Keratinocyte (primary cell): ENCODE results near the gene SNX3. TPM values are rescaled to one million over a fixed set of nuclear protein-coding genes. Genes with fewer than 3 reads are reported as not detected.

Source experiments
- DNase-seq: peaks from one replicate; pipeline ENCODE4 v3.0.0-alpha.2; 2011; ENCODE audit warnings: low read depth, missing footprints, low spot score
- FAIRE-seq: peaks from 2 replicates; lab custom pipeline; 2011; peaks lifted over from hg19 to GRCh38; lab: Jason Lieb, UNC
- H2AFZ ChIP-seq: 2 replicates; pipeline ENCODE4 v1.6.0; 2012; ENCODE audit warnings: low read length, control low read depth, inconsistent platforms; ENCODE audit not compliant: control insufficient read depth
- H3K27ac ChIP-seq: 2 replicates; pipeline ENCODE4 v1.5.1; 2011; ENCODE audit warnings: low read length; ENCODE audit not compliant: control insufficient read depth, insufficient read depth
- H3K27me3 ChIP-seq: 3 replicates; pipeline ENCODE4 v1.6.0; 2011; ENCODE audit warnings: low read length; ENCODE audit not compliant: control insufficient read depth, insufficient read depth; ENCODE audit errors: extremely low read depth
- H3K36me3 ChIP-seq, 2 experiments: 2 replicates in 1 of 2; 3 replicates in 1 of 2; pipeline ENCODE4 v1.5.1; 2011; ENCODE audit warnings: low read length in 2 of 2, mild to moderate bottlenecking in 1 of 2; ENCODE audit not compliant: control insufficient read depth in 2 of 2, insufficient read depth in 2 of 2; ENCODE audit errors: extremely low read depth in 1 of 2
- H3K4me1 ChIP-seq: 3 replicates; pipeline ENCODE4 v1.5.1; 2011; ENCODE audit warnings: low read length; ENCODE audit not compliant: control insufficient read depth, insufficient read depth; ENCODE audit errors: extremely low read depth
- H3K4me2 ChIP-seq: 3 replicates; pipeline ENCODE4 v1.6.0; 2011; ENCODE audit warnings: low read depth, low read length; ENCODE audit not compliant: control insufficient read depth, insufficient read depth; ENCODE audit errors: extremely low read depth
- H3K4me3 ChIP-seq, 3 experiments: fragments of 200-600 bp in 1 of 3; sonication (generic) in 1 of 3; 2 replicates in 2 of 3; 3 replicates in 1 of 3; pipeline ENCODE4 v1.5.1; 2011 to 2016; ENCODE audit warnings: low read length in 3 of 3, mild to moderate bottlenecking in 3 of 3, control low read depth in 2 of 3, inconsistent platforms in 1 of 3, low read depth in 1 of 3, mixed read lengths in 1 of 3, mixed run types in 1 of 3, moderate library complexity in 1 of 3; ENCODE audit not compliant: control insufficient read depth in 2 of 3, insufficient read depth in 2 of 3; ENCODE audit errors: extremely low read depth in 1 of 3
- H3K79me2 ChIP-seq: 2 replicates; pipeline ENCODE4 v1.6.0; 2012; ENCODE audit warnings: low read length; ENCODE audit not compliant: control insufficient read depth, insufficient read depth
- H3K9ac ChIP-seq: 3 replicates; pipeline ENCODE4 v1.6.0; 2011; ENCODE audit warnings: low read length; ENCODE audit not compliant: control insufficient read depth, insufficient read depth; ENCODE audit errors: extremely low read depth
- H3K9me1 ChIP-seq: 3 replicates; pipeline ENCODE4 v1.6.0; 2011; ENCODE audit warnings: low read length; ENCODE audit not compliant: control insufficient read depth, insufficient read depth; ENCODE audit errors: extremely low read depth
- H3K9me3 ChIP-seq: 2 replicates; pipeline ENCODE4 v1.5.1; 2012; ENCODE audit warnings: low read depth, low read length; ENCODE audit not compliant: control insufficient read depth
- H4K20me1 ChIP-seq: 3 replicates; pipeline ENCODE4 v1.6.0; 2011; ENCODE audit warnings: low read length; ENCODE audit not compliant: control insufficient read depth, insufficient read depth; ENCODE audit errors: extremely low read depth
- CTCF ChIP-seq, 3 experiments: IDR thresholded peaks in 1 of 3; conservative IDR thresholded peaks in 1 of 3; optimal IDR thresholded peaks in 1 of 3; 2 replicates in 2 of 3; 3 replicates in 1 of 3; pipeline versions ENCODE3 to v1.5.1; 2011; ENCODE audit warnings: low read length in 3 of 3, mild to moderate bottlenecking in 3 of 3, moderate library complexity in 2 of 3, control low read depth in 1 of 3, inconsistent platforms in 1 of 3; ENCODE audit not compliant: insufficient read depth in 2 of 3; ENCODE audit errors: extremely low read depth in 1 of 3
- EZH2 ChIP-seq: IDR thresholded peaks from one replicate; pipeline ENCODE4 v1.6.1; 2012; ENCODE audit warnings: inconsistent platforms, mild to moderate bottlenecking, low read length, moderate library complexity
- dilution Hi-C: fragments of 300-500 bp; cut with MboI; formaldehyde crosslinking; loops from one replicate; pipeline ENCODE4 v1.7.0; 2020; ENCODE audit warnings: low sequenced_read_pairs; ENCODE audit not compliant: extremely low pct_ligation_motif_present
- polyA plus RNA-seq, 5 experiments: library from polyadenylated mRNA; depleted of rRNA in 3 of 5; stranded (reverse) in 3 of 5; stranded (forward) in 1 of 5; unstranded in 1 of 5; fragments of >200 nt; gene quantifications; 1 replicate in 1 of 5; 2 replicates in 3 of 5; 3 replicates in 1 of 5; pipeline versions ENCODE4 v1.2.1 to v1.2.3, GENCODE V29; 2011 to 2012; ENCODE audit warnings: missing spikeins in 2 of 5, low read depth in 1 of 5, low replicate concordance in 1 of 5

The SNX3 gene
- polyA plus RNA-seq, 1 donor (not counting 4 experiments of a cell fraction or from before 2014, with no cell fraction given), result 460 TPM

DNA sequence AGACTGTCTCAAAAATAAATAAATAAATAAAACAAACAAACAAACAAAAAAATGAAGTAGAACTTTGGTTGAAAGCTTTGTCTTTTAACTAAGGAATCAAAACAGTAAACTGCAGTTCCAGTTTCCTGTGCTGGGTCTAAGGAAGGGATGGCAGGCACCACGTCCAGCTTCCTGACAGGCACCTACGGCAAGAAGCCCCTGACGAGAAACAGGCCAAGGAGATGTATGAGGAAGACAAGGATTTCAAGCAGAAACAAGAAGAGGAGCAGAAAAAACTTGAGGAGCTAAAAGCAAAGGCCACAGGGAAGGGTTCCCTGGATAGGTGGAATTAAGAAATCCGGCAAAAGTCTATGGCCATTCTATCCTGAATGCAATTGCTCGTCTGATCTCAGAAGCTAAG is 8.8 kb downstream of the SNX3 start:
- H4K20me1 ChIP-seq, result peaks cover 5% of the 10 kb centered on the region
- FAIRE-seq, result no peak

DNA sequence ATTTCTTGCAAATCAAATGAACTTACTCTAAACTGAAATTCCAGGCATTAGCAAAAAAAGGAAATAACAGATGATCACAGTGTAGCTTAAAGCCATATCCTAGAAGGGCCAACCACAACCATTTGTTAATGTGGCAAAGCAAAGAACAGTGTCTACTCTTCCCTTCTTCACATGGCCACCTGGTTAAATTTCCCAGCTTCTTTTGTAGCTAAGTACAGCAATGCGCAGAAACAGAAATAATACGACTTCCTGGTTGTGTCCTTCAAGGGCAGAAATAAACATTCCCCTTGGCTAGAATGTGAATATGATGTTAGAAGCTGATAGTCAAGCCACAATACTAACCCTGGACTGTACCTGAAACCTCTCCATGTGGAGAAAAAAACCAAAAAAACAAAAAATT is 9.6 kb downstream of the SNX3 start:
- Histone ChIP-seq H3K27ac (no peak overlapping the region), H3K9me3 (no peaks in the 10 kb centered on the region), H3K27me3 (no peaks in the 10 kb centered on the region), H3K4me3 (no peak overlapping the region), H3K9ac (no peak overlapping the region), H3K36me3 (peaks cover 3 to 7% of the 10 kb centered on the region in 2 experiments), H3K4me1 (no peaks in the 10 kb centered on the region), H3K9me1 (no peaks in the 10 kb centered on the region), H2AFZ (no peak overlapping the region), H3K4me2 (no peak overlapping the region), H3K79me2 (peaks cover 92% of the 10 kb centered on the region), H4K20me1 (peaks cover 5% of the 10 kb centered on the region)
- dilution Hi-C loops, result no loop called here
- DNase-seq (no peak), FAIRE-seq (no peak)
- TF ChIP-seq CTCF (optimal IDR thresholded peaks at IDR 0.05 in 1 of 3, IDR thresholded peaks at IDR 0.05 in 1 of 3, conservative IDR thresholded peaks at IDR 0.05 in 1 of 3; ENCODE audit: extremely low read depth in 1 of 3, insufficient read depth in 2 of 3, low read length in 3 of 3) (no peak), EZH2 (no peak)

More for the DNA sequence above, 8.8 kb downstream of the SNX3 start:
- Histone ChIP-seq H3K9ac (no peak overlapping the region), H3K79me2 (peaks cover 93% of the 10 kb centered on the region), H3K9me3 (no peaks in the 10 kb centered on the region), H2AFZ (no peak overlapping the region), H3K36me3 (peaks cover 2 to 11% of the 10 kb centered on the region in 2 experiments), H3K4me3 (no peak overlapping the region), H3K27me3 (no peaks in the 10 kb centered on the region), H3K4me2 (no peak overlapping the region), H3K9me1 (no peaks in the 10 kb centered on the region), H3K27ac (no peak overlapping the region), H3K4me1 (no peaks in the 10 kb centered on the region)
- dilution Hi-C loops, result no loop called here
- TF ChIP-seq CTCF (optimal IDR thresholded peaks at IDR 0.05 in 1 of 3, IDR thresholded peaks at IDR 0.05 in 1 of 3, conservative IDR thresholded peaks at IDR 0.05 in 1 of 3; ENCODE audit: extremely low read depth in 1 of 3, insufficient read depth in 2 of 3, low read length in 3 of 3) (no peak), EZH2 (no peak)
- DNase-seq, result no peak
